HepG2 (cell line): ENCODE measurements around the gene CEP250. TPM values are rescaled to one million over a fixed set of nuclear protein-coding genes. Genes with fewer than 3 reads are reported as not detected.

Experiments
- ATAC-seq: fragments of 200-7000 bp; cut with Tn5 transposase; 3 replicates; pipeline ENCODE4 v1.9.1; 2020; ENCODE audit warnings: mild to moderate bottlenecking, moderate library complexity
- BruUV-seq: library from RNA; stranded (reverse); fragments of 400-500 nt; replicated peaks from 2 replicates; lab custom pipeline; 2021; lab: Mats Ljungman, UMichigan
- CTCF ChIA-PET: fragments of 300-600 bp; formaldehyde crosslinking; extraction: SDS; loops from one replicate; lab custom pipeline; 2021; ENCODE audit warnings: low total read pairs, inconsistent platforms, low intra/inter-chr PET ratio; lab: Yijun Ruan, JAX
- POLR2A ChIA-PET: fragments of 350-600 bp; sonication (Branson Sonifier 250); formaldehyde crosslinking; loops from one replicate; lab custom pipeline; 2020; ENCODE audit warnings: antibody characterized with exemption, inconsistent platforms; lab: Yijun Ruan, JAX
- DNase-seq: peaks from one replicate; pipeline ENCODE4 v3.0.0-alpha.2; 2015; ENCODE audit warnings: low spot score
- FAIRE-seq: peaks from 3 replicates; lab custom pipeline; 2011; peaks lifted over from hg19 to GRCh38; lab: Jason Lieb, UNC
- H2AFZ ChIP-seq: one replicate; pipeline ENCODE4 v1.6.1; 2011; ENCODE audit warnings: low read length, inconsistent platforms
- H3K27ac ChIP-seq: fragments of 300-600 bp; 3 replicates; pipeline ENCODE4 v1.8.0; 2011; ENCODE audit warnings: mixed run types, mild to moderate bottlenecking, mixed read lengths, low read length, inconsistent platforms; ENCODE audit not compliant: insufficient read depth; ENCODE audit errors: extremely low read length
- H3K27me3 ChIP-seq, 2 experiments: fragments of 200-600 bp in 1 of 2; 2 replicates in 1 of 2; 3 replicates in 1 of 2; pipeline versions ENCODE4 v1.6.0 to v1.8.0; 2011; ENCODE audit warnings: low read length in 2 of 2, mild to moderate bottlenecking in 2 of 2, moderate library complexity in 2 of 2, inconsistent platforms in 1 of 2; ENCODE audit not compliant: insufficient read depth in 2 of 2, control insufficient read depth in 1 of 2
- H3K36me3 ChIP-seq, 2 experiments: fragments of 200-600 bp in 1 of 2; replicated peaks in 1 of 2; 2 replicates in 1 of 2; 3 replicates in 1 of 2; pipeline versions ENCODE4 v1.5.1 to v1.8.0; 2011; ENCODE audit warnings: low read length in 2 of 2, inconsistent platforms in 1 of 2; ENCODE audit not compliant: insufficient read depth in 2 of 2, control insufficient read depth in 1 of 2
- H3K4me1 ChIP-seq: 2 replicates; pipeline ENCODE4 v1.5.1; 2012; ENCODE audit warnings: low read length, inconsistent platforms; ENCODE audit not compliant: insufficient read depth
- H3K4me2 ChIP-seq: 2 replicates; pipeline ENCODE4 v1.6.0; 2011; ENCODE audit warnings: low read depth, low read length, inconsistent platforms
- H3K4me3 ChIP-seq, 3 experiments: fragments of 200-600 bp in 1 of 3; sonication (generic), shearing (Covaris generic) in 1 of 3; replicated peaks in 1 of 3; 2 replicates each; pipeline ENCODE4 v1.5.1; 2011 to 2016; ENCODE audit warnings: low read length in 3 of 3, inconsistent platforms in 2 of 3, low read depth in 2 of 3, mild to moderate bottlenecking in 2 of 3, control low read depth in 1 of 3, mixed read lengths in 1 of 3; ENCODE audit not compliant: insufficient read depth in 1 of 3
- H3K79me2 ChIP-seq: one replicate; pipeline ENCODE4 v1.6.1; 2011; ENCODE audit warnings: low read length, inconsistent platforms; ENCODE audit not compliant: insufficient read depth
- H3K9ac ChIP-seq: 2 replicates; pipeline ENCODE4 v1.6.0; 2011; ENCODE audit warnings: mild to moderate bottlenecking, low read depth, low read length, inconsistent platforms; ENCODE audit not compliant: insufficient read depth
- H3K9me3 ChIP-seq: 2 replicates; pipeline ENCODE4 v1.5.1; 2012; ENCODE audit warnings: mild to moderate bottlenecking, low read length
- H4K20me1 ChIP-seq: 2 replicates; pipeline ENCODE4 v1.6.0; 2011; ENCODE audit warnings: inconsistent platforms, mild to moderate bottlenecking, low read length, moderate library complexity; ENCODE audit not compliant: insufficient read depth
- BCL3 ChIP-seq: sonication (generic); formaldehyde crosslinking; IDR thresholded peaks from 2 replicates; pipeline ENCODE4 v1.5.1; 2020; ENCODE audit warnings: mild to moderate bottlenecking, missing genetic modification reagents, moderate library complexity
- BCL6 ChIP-seq: IDR thresholded peaks from 2 replicates; pipeline ENCODE4 v1.6.1; 2016; ENCODE audit warnings: missing genetic modification reagents, missing compliant biosample characterization
- KLF15 ChIP-seq: sonication (generic); formaldehyde crosslinking; IDR thresholded peaks from 2 replicates; pipeline ENCODE4 v1.8.1; 2023; ENCODE audit warnings: borderline replicate concordance, mild to moderate bottlenecking, inconsistent platforms, missing genetic modification reagents, mixed read lengths
- MATR3 ChIP-seq: sonication (generic); formaldehyde crosslinking; IDR thresholded peaks from 2 replicates; pipeline ENCODE4 v1.4.0; 2020; ENCODE audit warnings: missing genetic modification reagents
- MYC ChIP-seq: sonication (generic); formaldehyde crosslinking; IDR thresholded peaks from 2 replicates; pipeline ENCODE4 v1.9.0; 2021; ENCODE audit warnings: missing genetic modification reagents, borderline replicate concordance
- PCBP2 ChIP-seq: fragments of 200-400 bp; formaldehyde crosslinking; optimal IDR thresholded peaks from 2 replicates; pipeline ENCODE3; 2018; ENCODE audit warnings: low read length, low read depth; ENCODE audit not compliant: poor library complexity, severe bottlenecking
- RARG ChIP-seq: sonication (generic); formaldehyde crosslinking; IDR thresholded peaks from 2 replicates; pipeline ENCODE4 v1.4.0; 2020; ENCODE audit warnings: low read depth, mild to moderate bottlenecking, missing genetic modification reagents
- STAT5B ChIP-seq: sonication (generic); formaldehyde crosslinking; IDR thresholded peaks from 2 replicates; pipeline ENCODE4 v1.4.0; 2020; ENCODE audit warnings: missing genetic modification reagents
- TCF12 ChIP-seq, 2 experiments: fragments of 450-650 bp in 1 of 2; sonication (generic) in 1 of 2; formaldehyde crosslinking in 1 of 2; IDR thresholded peaks; 2 replicates each; pipeline versions ENCODE4 v1.6.1 to v1.8.0; 2017 to 2022; ENCODE audit warnings: antibody characterized with exemption in 1 of 2, mild to moderate bottlenecking in 1 of 2, missing genetic modification reagents in 1 of 2, moderate library complexity in 1 of 2
- TERF1 ChIP-seq: sonication (generic); formaldehyde crosslinking; IDR thresholded peaks from 2 replicates; pipeline ENCODE4 v1.8.0; 2022; ENCODE audit warnings: mild to moderate bottlenecking, missing genetic modification reagents, moderate library complexity
- ZNF510 ChIP-seq: sonication (generic); formaldehyde crosslinking; IDR thresholded peaks from 2 replicates; pipeline ENCODE4 v1.4.0; 2020; ENCODE audit warnings: low read depth, mild to moderate bottlenecking, missing genetic modification reagents
- ZNF598 ChIP-seq: sonication (generic); formaldehyde crosslinking; IDR thresholded peaks from 2 replicates; pipeline ENCODE4 v1.5.1; 2020; ENCODE audit warnings: mild to moderate bottlenecking, missing genetic modification reagents, borderline replicate concordance
- ZNF773 ChIP-seq: sonication (generic); formaldehyde crosslinking; IDR thresholded peaks from 2 replicates; pipeline ENCODE4 v1.4.0; 2020; ENCODE audit warnings: missing genetic modification reagents, borderline replicate concordance
- WGBS: methylation state at CpG from one replicate; pipeline ENCODE4 v1.1.6; 2017; ENCODE audit warnings: low lambda C conversion rate; 5-methylcytosine and 5-hydroxymethylcytosine counted together
- in situ Hi-C: cut with HindIII; loops from 2 replicates; pipeline ENCODE4 v1.10.0; 2017; ENCODE audit warnings: low pct_unique_long_range_greater_than_20kb; ENCODE audit not compliant: extremely low pct_ligation_motif_present
- intact Hi-C: fragments of 100-400 bp; cut with micrococcal nuclease; formaldehyde crosslinking; loops from one replicate; pipeline ENCODE4 v1.10.0; 2022; ENCODE audit not compliant: unreplicated experiment
- polyA plus RNA-seq, 8 experiments: library from polyadenylated mRNA; depleted of rRNA in 3 of 8; stranded (reverse) in 7 of 8; unstranded in 1 of 8; fragments of >200 nt; fragmentation: Illumina TruSeq in 4 of 8; extraction: Trizol in 4 of 8; gene quantifications; 2 replicates each; pipeline versions ENCODE4 v1.2.1 to v1.2.3, GENCODE V29; 2011 to 2016; ENCODE audit warnings: low read depth in 4 of 8, missing spikeins in 1 of 8, mixed read lengths in 1 of 8; ENCODE audit not compliant: insufficient read depth in 1 of 8
- total RNA-seq, 5 experiments: library from RNA; depleted of rRNA; stranded (reverse); fragments of >200 nt; fragmentation: Illumina TruSeq; extraction: Trizol; gene quantifications; 2 replicates each; pipeline ENCODE4 v1.2.3, GENCODE V29; 2016; ENCODE audit warnings: low read depth in 1 of 5
- TF ChIP-seq, protein P1 (sequence below): sonication (generic); formaldehyde crosslinking; IDR thresholded peaks from 2 replicates; pipeline ENCODE4 v1.9.0; 2021; ENCODE audit warnings: missing genetic modification reagents, mild to moderate bottlenecking, borderline replicate concordance
- TF ChIP-seq, protein P2 (sequence below): sonication (generic); formaldehyde crosslinking; IDR thresholded peaks from 2 replicates; pipeline ENCODE4 v1.8.1; 2022; ENCODE audit warnings: mild to moderate bottlenecking, missing genetic modification reagents

The CEP250 gene
- total and polyA plus RNA-seq, 2 of the 13 experiments (the other 11 are each of a cell fraction or from before 2014, with no cell fraction given): 28.8 to 55.3 TPM

DNA sequence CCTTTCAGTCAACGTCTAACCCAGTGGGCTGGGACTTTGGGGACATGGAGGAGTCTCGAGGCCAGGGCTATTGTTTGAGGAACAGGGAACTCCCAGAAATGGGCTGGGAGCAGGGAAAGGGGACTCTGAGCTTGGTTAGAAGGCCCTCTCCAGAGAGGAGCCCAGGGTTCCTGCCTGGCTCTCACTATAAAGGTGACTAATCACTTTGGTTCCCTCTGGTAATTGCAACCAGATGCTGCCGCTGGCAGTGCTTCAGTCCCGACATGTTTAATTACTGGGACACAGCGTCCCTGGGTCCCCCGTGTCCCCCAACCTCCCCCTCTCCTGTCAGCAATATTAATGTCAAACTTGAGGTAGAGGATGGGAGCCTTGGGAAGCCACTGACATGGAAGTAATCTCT, 12.4 kb upstream of the CEP250 start:
- no peak for FAIRE-seq
- Histone ChIP-seq H3K27me3 (peaks cover 0 to 8% of the 10 kb centered on the region in 2 experiments; a peak in 3 of 5 replicates), H4K20me1 (no peaks in the 10 kb centered on the region), H3K4me2 (no peak overlapping the region), H3K4me3 (no peak overlapping the region), H2AFZ (no peak overlapping the region), H3K9me3 (no peaks in the 10 kb centered on the region), H3K27ac (no peak overlapping the region), H3K4me1 (peaks cover 32% of the 10 kb centered on the region), H3K36me3 (no peaks in the 10 kb centered on the region), H3K9ac (no peak overlapping the region), H3K79me2 (no peaks in the 10 kb centered on the region)
- ChIA-PET POLR2A (interaction anchor here (0.5 to 2.1 kb wide), 2 partner anchors 12 to 42 kb away, joined by 4 to 11 read pairs; partner anchors contain the start of gene CEP250), CTCF (no interaction called here)
- no peak for TF ChIP-seq MYC (CRISPR knock-in tag)
- no peak for TF ChIP-seq MATR3 (CRISPR knock-in tag)
- no peak for TF ChIP-seq ZNF773 (CRISPR knock-in tag)
- TF ChIP-seq STAT5B (CRISPR knock-in tag): no peak
- TF ChIP-seq, protein P1, sequence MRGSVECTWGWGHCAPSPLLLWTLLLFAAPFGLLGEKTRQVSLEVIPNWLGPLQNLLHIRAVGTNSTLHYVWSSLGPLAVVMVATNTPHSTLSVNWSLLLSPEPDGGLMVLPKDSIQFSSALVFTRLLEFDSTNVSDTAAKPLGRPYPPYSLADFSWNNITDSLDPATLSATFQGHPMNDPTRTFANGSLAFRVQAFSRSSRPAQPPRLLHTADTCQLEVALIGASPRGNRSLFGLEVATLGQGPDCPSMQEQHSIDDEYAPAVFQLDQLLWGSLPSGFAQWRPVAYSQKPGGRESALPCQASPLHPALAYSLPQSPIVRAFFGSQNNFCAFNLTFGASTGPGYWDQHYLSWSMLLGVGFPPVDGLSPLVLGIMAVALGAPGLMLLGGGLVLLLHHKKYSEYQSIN: no peak
- TF ChIP-seq TERF1 (CRISPR knock-in tag): no peak
- TF ChIP-seq TCF12 (IDR thresholded peaks at IDR 0.05): no peak
- TF ChIP-seq TCF12 (CRISPR knock-in tag; IDR thresholded peaks at IDR 0.05): no peak
- TF ChIP-seq BCL6 (CRISPR knock-in tag): no peak
- no peak for TF ChIP-seq BCL3 (CRISPR knock-in tag)
- no peak for TF ChIP-seq RARG (CRISPR knock-in tag)
- no peak for TF ChIP-seq ZNF598 (CRISPR knock-in tag)
- no peak for TF ChIP-seq ZNF510 (CRISPR knock-in tag)
- TF ChIP-seq KLF15: no peak
- TF ChIP-seq, protein P2, sequence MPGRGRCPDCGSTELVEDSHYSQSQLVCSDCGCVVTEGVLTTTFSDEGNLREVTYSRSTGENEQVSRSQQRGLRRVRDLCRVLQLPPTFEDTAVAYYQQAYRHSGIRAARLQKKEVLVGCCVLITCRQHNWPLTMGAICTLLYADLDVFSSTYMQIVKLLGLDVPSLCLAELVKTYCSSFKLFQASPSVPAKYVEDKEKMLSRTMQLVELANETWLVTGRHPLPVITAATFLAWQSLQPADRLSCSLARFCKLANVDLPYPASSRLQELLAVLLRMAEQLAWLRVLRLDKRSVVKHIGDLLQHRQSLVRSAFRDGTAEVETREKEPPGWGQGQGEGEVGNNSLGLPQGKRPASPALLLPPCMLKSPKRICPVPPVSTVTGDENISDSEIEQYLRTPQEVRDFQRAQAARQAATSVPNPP (CRISPR knock-in tag): no peak
- TF ChIP-seq PCBP2: no peak
- in situ Hi-C loops: loop anchor here (25.0 kb wide), 1 partner anchor 306 kb away; the partner anchor contains the start of gene EDEM2
- no TSS peak for BruUV-seq
- intact Hi-C loops: loop anchor here (10.0 kb wide), 1 partner anchor 348 kb away; the partner anchor contains the start of gene TRPC4AP
- ATAC-seq: no peak
- WGBS: 31% methylated on average over 6 of the region's 6 CpGs
- DNase-seq: no peak
